HG02642 (cell line): ENCODE data around the gene BIN1.

Experiments
- ATAC-seq: cut with Tn5 transposase; IDR thresholded peaks from one replicate; pipeline ENCODE4 v1.9.1; 2021; ENCODE audit warnings: mild to moderate bottlenecking; ENCODE audit not compliant: unreplicated experiment, poor library complexity

The BIN1 gene

GRCh38 chr2:127106991-127107621 is at the start of gene BIN1:
Gene BIN1 (minus strand): TSS chr2:127107154. CDS start chr2:127106943, 211 bp downstream.
- ATAC-seq: peak; percentile 92

- no peak for ATAC-seq
These were observed 49.0 kb upstream of the BIN1 start for GRCh38 chr2:127155947-127156346.

GRCh38 chr2:127155028-127155581 is 48.2 kb upstream of the BIN1 start:
- ATAC-seq: no peak

GRCh38 chr2:127154396-127154795 is 47.4 kb upstream of the BIN1 start:
- ATAC-seq: no peak

GRCh38 chr2:127153691-127154158 is 46.8 kb upstream of the BIN1 start:
- ATAC-seq: no peak

GRCh38 chr2:127150996-127151395 is 44.0 kb upstream of the BIN1 start:
- ATAC-seq: no peak

- no peak for ATAC-seq
These were observed 42.4 kb upstream of the BIN1 start for GRCh38 chr2:127149384-127149783.

GRCh38 chr2:127146820-127147502 is 40.0 kb upstream of the BIN1 start:
- no peak for ATAC-seq

- ATAC-seq: no peak
These were observed 39.2 kb upstream of the BIN1 start for GRCh38 chr2:127146071-127146725.

- no peak for ATAC-seq
These were observed 38.4 kb upstream of the BIN1 start for GRCh38 chr2:127145280-127145895.

- ATAC-seq: no peak
These were observed 37.2 kb upstream of the BIN1 start for GRCh38 chr2:127143841-127144782.

GRCh38 chr2:127142663-127143630 is 36.0 kb upstream of the BIN1 start:
- ATAC-seq: no peak

- no peak for ATAC-seq
These were observed 33.6 kb upstream of the BIN1 start for GRCh38 chr2:127140538-127140937.

GRCh38 chr2:127139766-127140165 is 32.8 kb upstream of the BIN1 start:
- ATAC-seq: no peak

GRCh38 chr2:127138281-127138680 is 31.3 kb upstream of the BIN1 start:
- no peak for ATAC-seq

GRCh38 chr2:127137741-127138140 is 30.8 kb upstream of the BIN1 start:
- ATAC-seq: no peak

- no peak for ATAC-seq
These were observed 30.3 kb upstream of the BIN1 start for GRCh38 chr2:127137225-127137624.
